Loucy (cell line): Measurements from ENCODE around the gene TRNT1.

Source experiments
- EZH2phosphoT487 ChIP-seq: fragments of 200-600 bp; IDR thresholded peaks from 2 replicates; pipeline ENCODE4 v1.6.1; 2018; ENCODE audit warnings: antibody characterized with exemption, mild to moderate bottlenecking, moderate library complexity, borderline replicate concordance
- TF ChIP-seq, protein P1 (sequence below): fragments of 200-600 bp; sonication (generic); conservative IDR thresholded peaks from 2 replicates; pipeline ENCODE4 v1.5.1; 2014; ENCODE audit warnings: mild to moderate bottlenecking, antibody characterized with exemption, low read length

DNA sequence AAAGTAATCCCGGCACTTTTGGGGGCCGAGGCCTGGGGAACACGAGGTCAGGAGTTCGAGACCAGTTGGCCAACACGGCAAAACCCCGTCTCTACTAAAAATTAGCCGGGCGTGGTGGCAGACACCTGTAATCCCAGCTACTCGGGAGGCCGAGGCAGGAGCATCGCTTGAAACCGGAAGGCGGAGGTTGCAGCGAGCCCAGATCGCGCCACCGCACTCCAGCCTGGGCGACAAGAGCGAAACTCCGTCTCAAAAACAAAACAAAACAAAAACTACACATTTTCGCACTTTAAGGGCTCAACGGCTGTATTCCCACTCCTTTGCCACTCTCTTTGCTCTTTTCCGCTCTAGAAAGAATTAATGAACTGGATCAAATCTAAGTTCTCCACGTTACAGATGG is 763 bp upstream of the TRNT1 start:
- TF ChIP-seq, protein P1, sequence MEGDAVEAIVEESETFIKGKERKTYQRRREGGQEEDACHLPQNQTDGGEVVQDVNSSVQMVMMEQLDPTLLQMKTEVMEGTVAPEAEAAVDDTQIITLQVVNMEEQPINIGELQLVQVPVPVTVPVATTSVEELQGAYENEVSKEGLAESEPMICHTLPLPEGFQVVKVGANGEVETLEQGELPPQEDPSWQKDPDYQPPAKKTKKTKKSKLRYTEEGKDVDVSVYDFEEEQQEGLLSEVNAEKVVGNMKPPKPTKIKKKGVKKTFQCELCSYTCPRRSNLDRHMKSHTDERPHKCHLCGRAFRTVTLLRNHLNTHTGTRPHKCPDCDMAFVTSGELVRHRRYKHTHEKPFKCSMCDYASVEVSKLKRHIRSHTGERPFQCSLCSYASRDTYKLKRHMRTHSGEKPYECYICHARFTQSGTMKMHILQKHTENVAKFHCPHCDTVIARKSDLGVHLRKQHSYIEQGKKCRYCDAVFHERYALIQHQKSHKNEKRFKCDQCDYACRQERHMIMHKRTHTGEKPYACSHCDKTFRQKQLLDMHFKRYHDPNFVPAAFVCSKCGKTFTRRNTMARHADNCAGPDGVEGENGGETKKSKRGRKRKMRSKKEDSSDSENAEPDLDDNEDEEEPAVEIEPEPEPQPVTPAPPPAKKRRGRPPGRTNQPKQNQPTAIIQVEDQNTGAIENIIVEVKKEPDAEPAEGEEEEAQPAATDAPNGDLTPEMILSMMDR = no peak
- TF ChIP-seq EZH2phosphoT487 = no peak
